SJSA1 (cell line): Measurements from ENCODE around the gene TXNIP. TPM values are rescaled to one million over a fixed set of nuclear protein-coding genes. Genes with fewer than 3 reads are reported as not detected.
A peak's percentile ranks its signal among the peaks of the same experiment; 100 is the strongest.
"Not testable (repeated sequence)": the region's sequence is repeated elsewhere in the genome, so short reads cannot be mapped to it uniquely, and the experiment has no call there.

Experiments
- DNase-seq, 2 experiments: peaks; one replicate each; pipeline ENCODE4 v3.0.0-alpha.2; 2015 to 2020; ENCODE audit warnings: low spot score in 2 of 2, low read depth in 1 of 2
- H3K27ac ChIP-seq: fragments of 250-450 bp; sonication (Bioruptor Pico); 2 replicates; pipeline ENCODE4 v1.5.1; 2020; ENCODE audit warnings: mild to moderate bottlenecking, moderate library complexity
- H3K27me3 ChIP-seq: fragments of 250-450 bp; sonication (Bioruptor Pico); replicated peaks from 2 replicates; pipeline ENCODE4 v1.5.1; 2020; ENCODE audit warnings: mild to moderate bottlenecking, moderate library complexity
- H3K36me3 ChIP-seq: fragments of 250-450 bp; sonication (Bioruptor Pico); 2 replicates; pipeline ENCODE4 v1.5.1; 2020; ENCODE audit warnings: mild to moderate bottlenecking
- H3K4me1 ChIP-seq: fragments of 250-450 bp; sonication (Bioruptor Pico); replicated peaks from 2 replicates; pipeline ENCODE4 v1.6.1; 2021; ENCODE audit warnings: mild to moderate bottlenecking
- H3K4me3 ChIP-seq: fragments of 250-450 bp; sonication (Bioruptor Pico); 2 replicates; pipeline ENCODE4 v1.5.1; 2020; ENCODE audit warnings: mild to moderate bottlenecking
- H3K9me3 ChIP-seq: fragments of 250-450 bp; sonication (Bioruptor Pico); replicated peaks from 2 replicates; pipeline ENCODE4 v1.5.1; 2020; ENCODE audit warnings: mild to moderate bottlenecking
- total RNA-seq: library from RNA; depleted of rRNA; stranded (reverse); fragments of >200 nt; shearing (Covaris generic); gene quantifications from 2 replicates; pipeline ENCODE4 v1.2.3, GENCODE V29; 2014; rRNA removed

Gene TXNIP
- 57.4 and 82.5 TPM in 2 replicates for total RNA-seq

GRCh38 chr1:145996433-145997015, at the start of gene TXNIP:
Gene TXNIP (minus strand): TSS chr1:145996579. CDS start chr1:145996266, 313 bp downstream.
- H3K36me3 ChIP-seq: peaks cover 32% of the 10 kb centered on the region
- peak within 1 kb of the TSS; percentile 64 for H3K27ac ChIP-seq
- DNase-seq: peak; percentile 90 to 98
- H3K9me3 ChIP-seq: no peaks in the 10 kb centered on the region
- H3K4me1 ChIP-seq: peaks cover 41% of the 10 kb centered on the region
- H3K27me3 ChIP-seq: no peaks in the 10 kb centered on the region
- H3K4me3 ChIP-seq: peak within 1 kb of the TSS; percentile 47

- H3K27ac ChIP-seq: no peak overlapping the region
- peaks cover 3% of the 10 kb centered on the region for H3K4me1 ChIP-seq
- peaks cover 3% of the 10 kb centered on the region; the same call in 1 of the 2 replicates for H3K36me3 ChIP-seq
- H3K9me3 ChIP-seq: no peaks in the 10 kb centered on the region
- no peak for DNase-seq
- H3K27me3 ChIP-seq: no peaks in the 10 kb centered on the region
- no peak overlapping the region; the same call in 1 of the 2 replicates for H3K4me3 ChIP-seq
Measured at GRCh38 chr1:146039844-146040194, 43.4 kb upstream of the TXNIP start.

GRCh38 chr1:146036965-146037646, 40.7 kb upstream of the TXNIP start:
- H3K27ac ChIP-seq: peak overlapping the region; percentile 20; the same call in 1 of the 2 replicates
- H3K4me3 ChIP-seq: peak overlapping the region; percentile 58
- peaks cover 3% of the 10 kb centered on the region; the same call in 1 of the 2 replicates for H3K36me3 ChIP-seq
- DNase-seq: peak; percentile 88 to 97
- H3K27me3 ChIP-seq: no peaks in the 10 kb centered on the region
- peaks cover 6% of the 10 kb centered on the region for H3K4me1 ChIP-seq
- H3K9me3 ChIP-seq: no peaks in the 10 kb centered on the region

GRCh38 chr1:146036241-146036964, 40.0 kb upstream of the TXNIP start:
- Histone ChIP-seq H3K4me3 (peak overlapping the region; percentile 58), H3K27me3 (no peaks in the 10 kb centered on the region), H3K27ac (no peak overlapping the region), H3K4me1 (peaks cover 6% of the 10 kb centered on the region), H3K9me3 (no peaks in the 10 kb centered on the region), H3K36me3 (peaks cover 3% of the 10 kb centered on the region; the same call in 1 of the 2 replicates)
- peak in 1 of 2 experiments; percentile 89 for DNase-seq

GRCh38 chr1:146035048-146035423, 38.7 kb upstream of the TXNIP start:
- Histone ChIP-seq H3K27me3 (no peaks in the 10 kb centered on the region), H3K9me3 (no peaks in the 10 kb centered on the region), H3K4me1 (peaks cover 6% of the 10 kb centered on the region), H3K36me3 (peaks cover 3% of the 10 kb centered on the region; the same call in 1 of the 2 replicates), H3K4me3 (peak overlapping the region; percentile 58), H3K27ac (peak overlapping the region; percentile 21; the same call in 1 of the 2 replicates)
- no peak for DNase-seq

GRCh38 chr1:146032631-146033219, 36.3 kb upstream of the TXNIP start:
- peaks cover 6% of the 10 kb centered on the region for H3K4me1 ChIP-seq
- H3K9me3 ChIP-seq: no peaks in the 10 kb centered on the region
- H3K27ac ChIP-seq: no peak overlapping the region
- peak in 1 of 2 experiments; percentile 59 for DNase-seq
- no peak overlapping the region for H3K4me3 ChIP-seq
- no peaks in the 10 kb centered on the region for H3K36me3 ChIP-seq
- H3K27me3 ChIP-seq: no peaks in the 10 kb centered on the region

- H3K27me3 ChIP-seq: no peaks in the 10 kb centered on the region
- no peaks in the 10 kb centered on the region for H3K36me3 ChIP-seq
- H3K4me1 ChIP-seq: peaks cover 6% of the 10 kb centered on the region
- no peaks in the 10 kb centered on the region for H3K9me3 ChIP-seq
- H3K4me3 ChIP-seq: no peak overlapping the region
- H3K27ac ChIP-seq: no peak overlapping the region
- DNase-seq: no peak
Measured at GRCh38 chr1:146031476-146031875, 35.1 kb upstream of the TXNIP start.

- no peak overlapping the region for H3K4me3 ChIP-seq
- H3K4me1 ChIP-seq: peaks cover 3% of the 10 kb centered on the region; the same call in 1 of the 2 replicates
- H3K9me3 ChIP-seq: no peaks in the 10 kb centered on the region
- H3K27ac ChIP-seq: no peak overlapping the region
- no peaks in the 10 kb centered on the region for H3K36me3 ChIP-seq
- no peak for DNase-seq
- no peaks in the 10 kb centered on the region for H3K27me3 ChIP-seq
Measured at GRCh38 chr1:146029117-146029516, 32.7 kb upstream of the TXNIP start.

GRCh38 chr1:146026650-146027049, 30.3 kb upstream of the TXNIP start:
- DNase-seq: not testable (repeated sequence)

GRCh38 chr1:146025787-146026495, 29.6 kb upstream of the TXNIP start:
- not testable (repeated sequence) for H3K27ac ChIP-seq, DNase-seq, H3K9me3 ChIP-seq, H3K27me3 ChIP-seq, H3K4me3 ChIP-seq, H3K4me1 ChIP-seq, H3K36me3 ChIP-seq

More at GRCh38 chr1:146026650-146027049, 30.3 kb upstream of the TXNIP start:
- H3K4me3 ChIP-seq, H3K36me3 ChIP-seq, H3K4me1 ChIP-seq, H3K27me3 ChIP-seq, H3K27ac ChIP-seq, H3K9me3 ChIP-seq: not testable (repeated sequence)

- H3K4me1 ChIP-seq: peaks cover 3% of the 10 kb centered on the region; the same call in 1 of the 2 replicates
- DNase-seq: no peak
- no peak overlapping the region for H3K27ac ChIP-seq
- H3K27me3 ChIP-seq: peaks cover 4% of the 10 kb centered on the region; the same call in 1 of the 2 replicates
- no peaks in the 10 kb centered on the region for H3K9me3 ChIP-seq
- no peaks in the 10 kb centered on the region for H3K36me3 ChIP-seq
- H3K4me3 ChIP-seq: no peak overlapping the region
Measured at GRCh38 chr1:146022403-146023127, 26.2 kb upstream of the TXNIP start.

- Histone ChIP-seq H3K36me3 (no peaks in the 10 kb centered on the region), H3K27ac (no peak within 1 kb of the TSS), H3K4me3 (no peak within 1 kb of the TSS), H3K27me3 (peaks cover 5% of the 10 kb centered on the region; the same call in 1 of the 2 replicates), H3K4me1 (peaks cover 3% of the 10 kb centered on the region; the same call in 1 of the 2 replicates), H3K9me3 (no peaks in the 10 kb centered on the region)
- DNase-seq: no peak
Measured at GRCh38 chr1:146021622-146022402, 25.4 kb upstream of the TXNIP start, which contains the start of gene HJV. Gene HJV (minus strand): TSS chr1:146021735. CDS start chr1:146020231, 1,504 bp downstream.
